GM19239 (cell line): Measurements from ENCODE around the gene GANAB.
A peak's percentile ranks its signal among the peaks of the same experiment; 100 is the strongest.
"Not testable (repeated sequence)": the region's sequence is repeated elsewhere in the genome, so short reads cannot be mapped to it uniquely, and the experiment has no call there.

Experiments
- DNase-seq: peaks from one replicate; pipeline ENCODE4 v3.0.0; 2011; ENCODE audit warnings: low spot score; ENCODE audit not compliant: insufficient read length
- FAIRE-seq: peaks from 2 replicates; lab custom pipeline; 2011; peaks lifted over from hg19 to GRCh38; lab: Jason Lieb, UNC

GANAB gene

DNA sequence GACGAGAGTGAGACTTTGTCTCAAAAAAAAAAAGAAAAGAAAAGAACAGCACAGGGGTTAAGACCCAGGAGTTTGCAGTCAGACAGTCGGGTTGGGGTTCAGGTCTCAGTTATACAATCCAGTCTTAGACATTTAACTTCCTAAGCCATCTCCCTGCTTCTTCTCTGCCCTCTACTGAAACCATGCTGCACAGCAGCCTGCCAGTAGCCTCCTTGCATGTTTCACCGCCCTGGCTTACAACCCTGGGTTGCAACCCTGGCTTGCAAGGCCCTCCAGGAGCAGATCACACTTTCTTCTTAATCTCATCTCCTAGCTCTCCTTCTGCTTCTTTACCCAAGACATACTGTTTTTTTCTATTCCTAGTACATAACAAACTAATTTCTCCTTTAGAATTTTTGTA, 18.7 kb downstream of the GANAB start:
- DNase-seq (no peak), FAIRE-seq (no peak)

DNA sequence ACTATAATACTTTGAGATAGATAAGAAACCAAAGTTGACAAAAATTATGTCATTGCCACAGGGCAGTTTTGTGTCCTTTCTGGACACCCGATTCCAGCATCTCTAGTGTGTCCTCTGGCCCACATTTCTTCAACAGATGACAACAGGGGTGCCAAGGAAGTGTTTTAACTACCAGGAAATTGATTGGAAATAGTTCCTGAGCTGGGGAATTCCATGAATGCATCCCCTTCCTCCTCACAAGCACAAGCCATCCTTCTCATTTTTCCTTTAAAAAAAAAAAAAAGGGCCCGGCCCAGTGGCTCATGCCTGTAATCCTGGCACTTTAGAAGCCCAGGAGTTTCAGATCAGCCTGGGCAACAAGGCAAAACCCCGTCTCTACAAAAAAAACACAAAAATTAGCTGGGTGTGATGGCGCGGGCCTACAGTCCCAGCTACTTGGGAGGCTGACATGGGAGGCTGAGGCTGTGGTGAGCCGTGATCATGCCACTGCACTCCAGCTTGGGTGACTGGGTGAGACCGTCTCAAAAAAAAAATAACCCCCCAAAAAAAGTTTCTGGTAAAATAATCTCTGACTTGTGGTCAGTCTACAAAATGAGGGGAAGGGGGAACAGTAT, 23.8 kb downstream of the GANAB start:
- FAIRE-seq, result no peak
- DNase-seq, result no peak

DNA sequence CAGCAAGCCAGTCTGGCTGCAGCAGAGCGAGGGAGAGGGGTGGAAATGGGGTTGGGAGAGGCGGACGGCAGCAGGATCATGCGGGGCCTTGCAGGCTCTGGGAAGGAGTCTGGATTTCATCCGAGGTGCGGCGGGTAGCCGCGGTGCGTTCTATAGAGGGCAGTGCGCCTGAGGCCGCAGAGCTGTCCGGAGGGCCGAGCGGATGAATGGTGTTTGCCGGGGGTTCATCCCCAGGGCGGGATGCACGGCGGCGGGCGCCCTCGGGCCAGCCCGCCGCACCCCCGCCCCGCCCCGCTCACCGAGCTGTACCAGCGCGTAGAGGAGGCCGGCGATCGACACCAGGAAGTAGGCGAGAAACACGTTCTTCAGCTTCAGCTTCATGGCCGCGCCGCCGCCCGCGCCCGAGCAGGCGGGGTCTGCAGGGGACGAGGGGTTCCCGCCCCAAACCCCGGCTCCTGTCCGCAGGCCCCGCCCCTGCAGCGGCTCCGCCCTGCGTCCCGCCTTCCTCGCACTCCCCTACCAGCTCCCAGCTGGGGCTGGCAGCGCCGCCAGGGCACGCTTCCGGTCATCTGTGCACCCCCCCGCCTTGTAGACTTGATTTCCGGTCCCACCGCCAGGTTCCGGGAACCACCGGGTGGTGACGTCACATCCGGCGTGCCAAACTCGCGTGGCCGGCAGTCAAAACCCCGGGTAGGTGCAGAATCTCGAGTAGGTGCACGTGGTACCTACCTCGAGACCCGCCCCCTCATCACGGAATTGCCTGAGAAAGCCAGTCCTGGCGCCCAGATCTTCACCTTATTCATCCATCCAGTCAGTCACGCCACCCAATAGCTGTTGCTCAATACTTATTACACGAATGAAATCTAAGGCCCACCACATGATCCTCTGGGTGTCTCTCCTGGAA, 24.6 kb downstream of the GANAB start, which contains the start of gene B3GAT3:
B3GAT3 (minus strand) TSS at position 420 of the 904 bp plus-strand sequence; CDS start at position 381, 39 bp downstream.
- FAIRE-seq, result peak; percentile 95
- peak; percentile 99 for DNase-seq

DNA sequence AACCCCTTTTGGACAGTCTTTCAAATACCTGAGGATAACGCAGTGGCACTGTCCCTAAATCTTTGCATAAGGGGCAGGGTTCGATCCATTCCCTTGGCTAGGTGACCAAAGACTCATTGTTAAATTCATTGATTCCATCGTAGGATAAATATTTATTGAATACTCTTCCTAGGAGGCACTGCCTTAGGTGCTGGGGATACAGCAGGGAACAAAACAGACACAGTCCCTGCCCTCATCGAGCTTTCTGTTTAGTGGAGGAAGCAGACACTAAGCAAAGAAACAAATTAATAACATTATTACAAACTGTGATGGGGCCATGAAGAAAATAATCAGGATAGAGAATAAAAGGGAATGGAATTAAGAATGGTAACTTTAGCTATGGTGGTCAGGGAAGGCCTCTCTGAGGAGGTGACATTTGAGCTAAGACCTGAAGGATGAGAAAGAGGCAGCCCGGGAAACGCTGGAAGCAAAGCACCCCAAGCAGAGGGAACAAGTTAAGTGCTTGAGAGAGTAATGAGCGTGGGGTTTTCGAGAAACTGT, 25.3 kb downstream of the GANAB start:
- DNase-seq (no peak), FAIRE-seq (peak; percentile 67)

DNA sequence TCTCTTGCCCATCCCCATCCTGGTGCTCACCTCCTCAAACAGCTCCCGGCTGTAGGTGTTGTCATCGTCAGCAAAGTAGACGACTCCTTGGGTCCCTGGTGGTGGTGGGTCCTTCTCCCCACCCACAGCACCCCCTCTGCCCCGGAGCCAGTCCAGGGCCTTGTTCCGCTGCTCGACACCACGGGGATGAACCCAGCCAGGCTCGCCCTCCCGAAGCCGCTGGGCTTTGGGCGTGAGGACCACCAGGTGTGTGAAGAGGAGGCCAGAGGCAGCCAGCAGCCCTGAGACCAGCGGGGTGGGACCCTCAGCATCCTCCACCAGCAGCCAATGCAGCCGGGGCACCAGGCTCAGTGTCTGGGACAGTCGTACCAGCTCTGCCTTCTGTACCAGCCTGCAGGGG, 29.5 kb downstream of the GANAB start:
- not testable (repeated sequence) for DNase-seq, FAIRE-seq

DNA sequence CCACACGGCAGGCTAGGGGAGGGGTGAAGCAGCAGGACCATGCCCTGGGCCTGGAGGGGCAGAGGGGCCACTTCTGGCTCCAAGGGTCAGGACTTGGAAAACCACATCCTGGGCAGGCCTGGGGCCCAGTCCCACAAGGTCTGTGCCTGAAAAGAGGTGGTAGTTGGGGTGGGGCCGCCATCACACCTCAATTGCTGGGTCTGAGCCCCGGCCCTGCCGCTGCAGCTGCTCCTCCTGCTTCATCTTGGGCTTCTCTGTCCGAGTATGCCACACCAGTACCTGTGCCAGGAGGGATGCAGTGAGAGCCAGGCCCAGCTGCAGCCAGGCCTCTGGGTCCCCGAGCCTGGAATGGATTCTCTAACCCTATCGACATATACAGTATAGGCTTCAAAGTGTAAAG, 30.9 kb downstream of the GANAB start:
- no peak for DNase-seq
- no peak for FAIRE-seq

DNA sequence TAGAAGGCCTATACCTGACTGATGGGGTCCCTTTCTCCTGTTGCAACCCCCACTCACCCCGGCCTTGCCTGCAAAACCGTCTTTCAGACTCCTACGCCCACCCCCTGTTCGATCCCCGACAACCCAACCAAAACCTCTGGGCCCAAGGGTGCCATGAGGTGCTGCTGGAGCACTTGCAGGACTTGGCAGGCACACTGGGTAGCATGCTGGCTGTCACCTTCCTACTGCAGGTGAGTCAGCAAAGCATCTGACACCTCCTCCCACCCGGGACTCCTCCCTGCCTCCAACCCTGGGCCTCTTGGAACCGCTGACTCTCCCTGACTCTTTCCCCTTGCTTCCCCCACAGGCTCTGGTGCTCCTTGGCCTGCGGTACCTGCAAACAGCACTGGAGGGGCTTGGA, 32.1 kb downstream of the GANAB start:
- DNase-seq, result no peak
- no peak for FAIRE-seq

DNA sequence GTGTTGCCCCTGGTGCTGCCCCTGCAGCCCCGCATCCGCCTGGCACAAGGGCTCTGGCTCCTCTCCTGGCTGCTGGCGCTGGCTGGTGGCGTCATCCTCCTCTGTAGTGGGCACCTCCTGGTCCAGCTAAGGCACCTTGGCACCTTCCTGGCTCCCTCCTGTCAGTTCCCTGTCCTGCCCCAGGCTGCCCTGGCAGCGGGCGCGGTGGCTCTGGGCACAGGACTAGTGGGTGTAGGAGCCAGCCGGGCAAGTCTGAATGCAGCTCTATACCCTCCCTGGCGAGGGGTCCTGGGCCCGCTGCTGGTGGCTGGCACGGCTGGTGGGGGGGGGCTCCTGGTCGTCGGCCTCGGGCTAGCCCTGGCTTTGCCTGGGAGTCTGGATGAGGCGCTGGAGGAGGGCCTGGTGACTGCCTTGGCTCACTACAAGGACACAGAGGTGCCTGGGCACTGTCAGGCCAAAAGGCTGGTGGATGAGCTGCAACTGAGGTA, 33.1 kb downstream of the GANAB start:
- no peak for FAIRE-seq
- DNase-seq, result no peak

DNA sequence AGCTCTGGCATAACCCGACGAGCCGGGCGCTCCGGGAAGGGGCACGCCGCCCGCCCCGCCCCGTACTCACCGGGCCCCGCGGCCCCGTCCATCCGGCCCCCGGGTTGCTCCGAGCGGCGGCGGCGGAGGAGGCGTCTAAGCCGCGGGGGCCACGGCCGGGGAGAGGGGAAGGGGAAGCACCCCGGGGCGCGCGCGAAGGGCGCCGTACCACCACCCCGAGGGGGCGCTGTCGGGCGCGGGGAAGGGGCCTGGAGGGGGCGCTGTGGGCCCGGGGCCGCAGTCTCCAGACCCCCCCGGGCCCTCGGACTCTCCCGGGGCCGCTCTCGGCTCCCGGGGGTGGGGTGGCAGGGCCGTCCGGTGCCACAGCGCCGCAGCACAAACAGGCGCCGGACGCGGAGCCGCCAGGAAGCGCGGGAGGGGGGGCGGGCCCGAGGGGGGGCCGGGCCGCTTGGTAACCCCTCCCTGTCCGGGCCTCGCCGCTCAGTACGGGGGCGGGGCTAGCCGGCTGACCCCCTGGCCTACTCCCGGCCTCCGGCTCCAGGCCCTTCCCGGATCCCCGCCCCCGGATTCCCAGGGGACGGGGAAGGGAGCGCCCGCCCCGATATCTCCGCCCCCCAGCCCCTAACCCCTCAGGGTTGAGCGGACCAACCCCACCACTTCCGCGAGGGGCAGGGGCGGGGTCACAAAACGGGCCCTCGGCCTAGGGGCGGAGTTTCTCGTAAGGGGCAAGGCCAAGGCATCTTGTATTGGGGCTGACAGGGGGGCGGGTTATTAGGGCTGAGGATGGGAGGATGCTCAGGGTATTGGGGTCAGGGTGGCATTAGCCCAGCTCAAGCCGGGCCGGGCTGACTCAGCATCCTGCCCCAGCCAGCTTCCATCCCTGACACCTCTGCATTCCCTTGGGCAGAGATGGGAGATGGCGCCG, 33.8 kb downstream of the GANAB start, which contains the start of the genes EML3 and ROM1:
EML3 (minus strand) TSS at position 410 of the 925 bp plus-strand sequence; CDS start at position 92, 318 bp downstream.
ROM1 (plus strand) TSS at position 892 of the 925 bp plus-strand sequence; CDS start at position 917, 25 bp downstream.
- peak; percentile 97 for FAIRE-seq

DNA sequence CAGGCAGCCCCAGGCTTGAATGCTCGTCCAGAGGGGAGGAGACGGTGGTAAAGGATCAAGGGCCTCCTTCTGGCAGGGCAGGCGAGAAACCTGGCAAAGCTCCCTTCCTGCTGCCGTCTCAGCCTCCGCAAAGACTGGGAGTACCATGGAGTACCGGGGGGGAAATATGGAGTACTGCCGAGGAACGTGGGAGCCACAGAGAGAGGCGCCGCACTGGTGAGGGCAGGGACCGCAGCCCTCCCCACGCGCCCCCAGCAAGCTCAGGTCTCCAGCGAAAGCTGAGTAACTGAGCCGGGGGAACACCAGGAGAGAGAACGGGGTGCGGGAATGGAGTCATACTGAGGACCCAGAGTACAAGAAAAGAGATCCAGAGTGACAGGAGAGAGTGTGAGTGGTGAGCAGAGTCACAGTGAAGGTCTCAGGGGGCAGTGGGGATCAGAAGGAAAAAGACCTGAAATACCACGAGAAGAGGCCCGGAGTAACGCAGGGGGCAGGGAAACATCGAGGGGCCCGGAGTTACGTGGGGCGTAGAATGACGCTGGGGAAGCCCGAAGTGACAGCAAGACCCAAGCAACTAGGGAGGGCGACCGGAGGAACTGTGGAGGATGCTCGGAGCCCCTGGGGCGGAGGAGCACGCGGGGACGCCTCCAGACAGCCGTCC, 34.6 kb downstream of the GANAB start:
- no peak for DNase-seq
- FAIRE-seq, result peak; percentile 55

More for the DNA sequence above, 33.8 kb downstream of the GANAB start, which contains the start of the genes EML3 and ROM1:
- DNase-seq, result peak; percentile 92

DNA sequence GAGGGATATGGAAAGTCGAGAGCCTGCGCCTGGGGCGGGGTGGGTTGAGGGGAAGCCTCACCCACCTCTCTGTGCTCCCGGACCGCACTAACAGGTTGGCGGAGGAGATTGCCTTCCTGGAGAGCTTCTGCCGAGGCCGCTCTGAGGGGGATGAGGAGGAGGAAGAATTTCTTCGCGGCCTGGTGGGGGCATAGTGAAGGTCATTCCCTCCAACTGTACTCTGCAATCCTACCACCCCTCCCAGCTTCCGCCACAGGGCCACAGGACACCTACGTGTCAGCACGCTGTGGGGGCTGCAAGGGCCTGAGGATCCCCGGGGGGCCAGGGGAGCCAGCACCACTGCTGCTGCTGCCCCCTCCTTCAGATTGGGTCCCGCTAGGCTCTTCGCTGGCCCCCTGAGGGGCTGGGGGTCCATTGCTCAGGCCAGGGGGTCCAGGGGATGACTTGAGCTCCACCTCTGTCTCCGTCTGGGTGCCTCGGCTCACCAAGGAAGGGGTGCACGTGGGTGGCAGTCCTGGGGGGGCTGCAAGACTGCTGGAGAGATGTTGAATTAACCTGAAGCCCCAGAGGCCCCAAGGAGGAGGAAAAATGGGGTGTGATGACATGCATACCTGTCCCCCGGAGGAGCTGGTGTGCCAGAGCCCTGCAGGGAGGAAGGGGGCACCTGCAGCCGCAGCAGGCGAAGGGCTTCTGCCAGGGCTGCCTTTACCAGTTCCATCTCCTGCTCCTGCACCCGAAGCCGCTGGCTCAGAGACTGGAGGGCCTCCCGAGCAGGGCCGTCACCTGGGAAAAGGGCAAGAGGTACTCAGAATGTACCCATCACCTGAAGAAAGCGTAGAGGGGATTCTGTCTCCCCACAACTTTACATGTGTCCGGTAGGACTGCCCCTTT, 35.4 kb downstream of the GANAB start:
- FAIRE-seq (peak; percentile 70), DNase-seq (no peak)

DNA sequence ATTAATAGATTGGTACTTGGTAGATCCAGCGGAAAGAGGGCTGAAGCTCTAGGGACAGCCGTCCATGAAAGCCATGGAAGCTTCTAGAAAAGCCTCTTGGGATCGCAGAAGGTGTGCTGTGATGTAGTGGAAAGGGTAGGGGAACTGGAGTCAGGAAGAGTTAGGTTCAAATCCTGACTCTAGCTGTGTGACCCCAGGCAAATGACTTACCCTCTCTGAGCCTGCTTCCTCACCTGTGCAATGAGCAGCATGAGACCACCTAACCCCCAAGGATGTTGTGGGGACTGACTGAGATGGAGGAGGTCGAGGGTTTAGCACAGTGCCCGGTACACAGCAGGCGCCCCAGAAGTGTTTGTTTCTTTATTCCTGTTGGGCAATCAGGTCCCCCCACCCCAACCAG, 36.0 kb downstream of the GANAB start:
- DNase-seq, result no peak
- FAIRE-seq, result no peak

DNA sequence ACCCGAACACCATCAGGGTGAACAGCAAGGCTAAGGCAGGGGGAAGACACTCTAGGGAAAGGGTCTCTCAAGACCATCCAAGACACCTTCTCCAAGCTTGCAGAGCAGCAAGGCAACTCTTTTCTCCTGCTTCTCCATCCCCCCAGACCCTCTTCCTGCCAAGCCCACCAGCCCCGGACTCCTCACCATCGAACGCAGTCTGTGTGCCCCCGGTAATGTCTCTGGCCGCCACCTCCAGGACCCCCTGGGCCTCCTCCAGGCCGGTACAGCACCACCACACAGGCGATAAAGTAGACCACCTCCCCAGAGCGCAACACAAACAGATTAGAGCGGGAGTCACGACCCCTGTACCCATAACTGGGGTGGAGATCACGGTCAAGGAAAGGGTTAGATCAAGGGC, 37.6 kb downstream of the GANAB start:
- DNase-seq (no peak), FAIRE-seq (no peak)

DNA sequence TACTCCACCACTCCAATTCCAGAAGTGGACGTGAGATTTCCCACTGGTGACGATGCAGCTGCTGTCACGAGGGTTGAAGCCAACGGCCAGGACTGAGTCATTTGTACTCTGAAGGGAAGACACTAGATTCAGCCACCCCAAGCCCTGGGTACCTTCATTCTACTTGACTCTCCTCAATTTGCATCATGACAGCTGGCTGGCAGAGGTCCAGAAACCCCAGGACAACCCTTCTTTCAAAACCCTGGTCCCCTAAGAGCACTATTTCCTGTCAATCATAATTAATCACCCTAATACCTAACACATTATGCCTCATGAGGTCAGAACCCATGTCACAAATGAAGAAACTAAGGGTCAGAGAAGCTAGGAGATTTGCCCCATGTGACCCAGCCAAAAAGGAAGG, 38.7 kb downstream of the GANAB start:
- no peak for FAIRE-seq
- no peak for DNase-seq

DNA sequence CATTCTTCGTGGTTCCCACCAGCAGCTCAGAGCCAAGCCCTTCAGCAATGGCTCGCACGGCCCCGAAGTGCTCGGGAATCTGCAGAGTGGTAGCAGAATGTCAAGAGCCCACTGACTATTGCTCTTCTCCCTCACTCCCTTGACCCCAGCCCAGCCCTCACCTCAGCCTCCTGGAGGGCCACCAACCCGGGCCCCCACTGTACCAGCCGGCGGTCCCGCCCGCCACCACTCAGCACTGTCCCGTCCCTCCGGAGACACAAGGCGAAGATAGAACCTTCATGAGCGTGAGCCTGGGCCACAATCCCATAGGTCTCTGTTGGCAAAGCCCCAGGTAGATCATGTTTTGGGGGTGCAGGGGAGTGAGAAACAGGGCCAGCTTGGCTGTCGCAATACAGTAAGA, 40.5 kb downstream of the GANAB start:
- DNase-seq (no peak), FAIRE-seq (no peak)

DNA sequence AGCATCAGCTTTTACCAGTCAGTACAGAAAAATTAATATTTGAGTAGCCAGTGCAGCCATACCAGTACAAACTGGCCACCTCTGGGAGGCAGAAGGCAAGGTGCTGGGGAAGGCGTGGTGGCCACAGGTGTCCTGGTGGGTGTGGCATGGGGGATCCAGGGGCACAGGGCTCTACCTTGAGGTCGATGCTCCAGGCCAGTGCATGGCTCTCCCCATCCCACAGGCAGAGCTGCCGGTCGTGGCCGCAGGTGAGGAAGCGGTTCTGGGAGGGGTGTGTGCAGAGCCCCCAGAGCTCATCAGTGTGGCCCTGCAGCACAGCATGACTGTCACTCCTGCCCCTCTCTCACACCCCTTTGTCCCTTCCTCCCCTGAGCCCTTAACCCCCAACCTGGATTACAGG, 40.9 kb downstream of the GANAB start:
- FAIRE-seq, result no peak
- DNase-seq, result no peak

DNA sequence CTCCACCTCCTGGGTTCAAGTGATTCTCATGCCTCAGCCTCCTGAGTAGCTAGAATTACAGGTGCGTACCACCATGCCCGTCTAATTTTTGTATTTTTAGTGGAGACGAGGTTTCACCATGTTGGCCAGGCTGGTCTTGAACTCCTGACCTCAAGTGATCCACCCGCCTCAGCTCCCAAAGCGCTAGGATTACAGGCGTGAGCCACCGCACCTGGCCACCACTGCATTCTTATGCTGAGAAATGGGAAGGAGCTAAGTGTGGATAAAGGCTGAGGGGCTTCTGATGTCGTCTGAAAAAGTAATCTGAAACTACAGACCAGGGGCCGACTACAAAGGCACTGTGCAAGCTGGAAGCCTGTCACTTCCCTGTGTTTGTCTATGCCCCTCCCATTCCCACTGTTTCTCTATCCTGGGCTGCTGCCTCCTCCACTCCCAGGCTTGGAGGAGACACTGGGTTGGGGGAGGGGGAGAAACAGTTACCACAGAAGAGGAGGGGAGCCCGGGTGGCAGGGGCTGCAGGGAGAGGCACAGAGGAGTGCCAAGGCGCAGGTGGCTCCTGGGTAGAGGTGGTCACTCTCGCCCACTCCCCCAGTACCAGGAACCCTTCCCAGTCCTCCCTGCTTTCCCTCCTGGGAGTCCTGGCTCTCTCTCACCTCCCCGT, 41.8 kb downstream of the GANAB start:
- no peak for FAIRE-seq

More for the DNA sequence above, 41.8 kb downstream of the GANAB start:
- no peak for DNase-seq
